GM21367 (cell line): ENCODE results near the gene LRRC74B.

ENCODE experiments used
- ATAC-seq: cut with Tn5 transposase; IDR thresholded peaks from one replicate; pipeline ENCODE4 v1.9.1; 2021; ENCODE audit not compliant: unreplicated experiment

Gene LRRC74B

DNA sequence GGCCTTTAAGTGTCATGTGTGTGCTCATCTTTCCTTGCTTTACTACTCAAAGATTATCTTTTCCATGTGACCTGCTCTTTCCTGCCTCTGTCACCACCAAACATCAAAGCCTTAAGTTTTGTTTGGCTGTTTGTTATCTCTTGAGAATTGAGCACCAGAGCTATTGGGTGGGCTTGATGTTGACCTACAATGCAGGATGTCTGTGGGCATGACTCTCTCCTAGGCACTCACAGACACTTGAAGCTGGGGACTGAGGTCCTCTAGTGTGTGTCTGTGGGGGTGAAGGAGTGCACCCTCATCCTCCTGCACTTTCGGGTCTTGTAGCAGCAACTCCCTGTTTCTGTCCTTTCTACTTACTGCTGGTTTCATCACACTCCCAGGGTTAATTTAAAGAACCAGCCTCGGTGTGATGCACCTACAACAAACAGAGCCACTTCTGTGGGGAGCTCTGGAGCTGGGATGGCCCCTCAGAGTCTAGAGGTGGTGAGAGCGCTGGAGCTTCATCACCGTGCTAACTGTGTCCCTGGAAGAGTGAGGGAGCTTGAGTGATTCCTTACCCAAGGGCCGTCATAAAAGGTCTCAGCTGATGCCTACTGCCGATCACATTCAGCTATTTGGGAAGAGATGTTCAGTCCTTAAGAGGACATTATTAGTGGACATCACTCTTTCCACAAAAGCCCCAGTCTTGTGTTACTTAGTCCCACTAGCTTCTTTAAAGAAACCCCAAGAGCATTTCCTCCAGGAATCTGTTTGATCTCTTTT is 56.3 kb downstream of the LRRC74B start:
- ATAC-seq, result no peak

DNA sequence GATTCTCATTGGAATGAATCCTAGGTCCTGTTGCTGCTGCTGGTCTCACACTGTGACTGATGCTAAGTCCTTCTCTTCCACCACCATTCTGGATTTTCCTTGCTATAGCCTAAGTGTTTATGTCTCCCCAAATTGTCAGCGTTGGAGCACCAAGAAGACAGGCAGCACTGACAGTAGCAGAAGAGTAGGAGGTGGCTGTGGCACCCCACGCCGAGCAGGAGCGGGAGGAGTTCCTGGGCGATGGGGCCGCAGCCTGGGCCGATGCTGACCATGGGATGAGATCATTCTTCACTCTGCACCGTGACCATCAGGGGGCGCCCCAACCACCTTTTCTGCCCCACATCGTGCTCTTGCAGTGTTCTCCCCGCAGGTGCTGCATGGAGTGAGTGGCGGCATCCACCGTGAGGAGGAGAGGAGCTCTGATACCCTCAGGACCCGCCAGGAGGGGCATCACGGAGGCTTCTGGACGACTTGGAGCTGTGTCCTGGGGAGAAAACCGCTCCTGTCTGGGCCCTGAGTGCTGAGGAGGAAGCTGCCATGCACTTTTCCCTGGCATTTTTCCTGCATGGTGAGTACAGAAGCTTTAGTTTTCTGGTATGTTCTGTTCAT is 57.0 kb downstream of the LRRC74B start:
- ATAC-seq, result no peak

DNA sequence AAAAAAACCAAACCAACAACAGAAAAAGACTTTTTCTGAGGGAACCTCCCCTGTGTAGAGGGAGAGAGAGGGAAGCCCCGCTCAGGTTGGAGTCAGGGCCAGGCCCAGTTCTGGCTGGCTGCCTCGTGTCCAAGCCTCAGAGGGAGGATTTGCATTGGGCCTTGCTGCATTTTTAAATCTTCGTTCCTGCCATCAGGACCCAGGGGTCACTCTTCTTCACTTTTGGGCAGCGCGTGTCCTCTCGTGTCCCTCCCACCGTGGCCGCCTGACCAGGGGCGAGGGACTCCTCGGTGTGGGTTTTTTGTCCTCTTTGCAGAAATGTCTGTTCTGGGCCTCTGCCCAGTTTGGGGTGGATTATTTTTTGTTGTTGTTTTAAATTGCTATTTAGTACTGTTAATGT is 57.9 kb downstream of the LRRC74B start:
- no peak for ATAC-seq

DNA sequence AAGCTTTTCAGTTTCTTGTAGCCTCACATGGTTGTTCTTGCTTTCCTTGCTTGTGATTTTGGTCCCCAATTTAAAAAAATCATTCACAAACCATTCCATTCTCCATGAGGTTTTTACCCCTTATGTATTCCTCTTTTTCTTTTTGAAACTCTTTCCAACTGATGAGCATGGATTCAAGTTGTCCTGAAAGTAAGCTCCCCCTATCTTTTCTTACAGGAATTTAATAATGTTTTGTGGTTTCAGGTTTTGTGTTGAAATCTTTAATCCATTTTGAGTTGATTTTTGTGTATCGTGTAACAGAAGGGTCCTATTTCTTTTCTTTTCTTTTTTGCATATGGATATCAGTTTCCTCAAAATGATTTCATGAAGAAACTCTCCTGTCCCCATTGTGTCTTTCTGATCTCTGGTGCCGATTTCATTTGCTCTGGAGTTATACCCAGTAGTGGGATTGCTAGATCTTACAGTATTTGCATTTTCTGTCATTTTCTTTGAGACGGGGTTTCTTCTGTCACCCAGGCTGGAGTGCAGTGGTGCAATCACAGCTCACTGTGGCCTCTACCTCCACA is 58.5 kb downstream of the LRRC74B start:
- no peak for ATAC-seq

DNA sequence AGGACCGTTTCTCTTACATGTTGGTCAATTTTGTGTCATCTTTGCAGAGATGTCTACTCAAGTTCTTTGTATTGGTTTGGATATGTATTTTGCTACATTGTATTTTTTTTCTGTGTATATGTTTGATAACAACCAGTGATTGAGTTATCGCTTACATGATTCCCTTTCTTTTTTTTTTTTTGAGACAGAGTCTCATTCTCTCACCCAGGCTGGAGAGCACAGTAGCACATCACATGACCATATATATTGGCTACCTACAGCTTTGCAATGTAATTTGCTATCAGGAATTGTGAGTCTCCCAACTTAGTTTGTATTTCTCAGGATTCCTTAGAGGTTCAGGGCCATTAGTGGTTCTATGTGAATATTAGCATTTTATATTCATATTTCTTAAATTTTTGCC is 59.5 kb downstream of the LRRC74B start:
- ATAC-seq, result no peak

DNA sequence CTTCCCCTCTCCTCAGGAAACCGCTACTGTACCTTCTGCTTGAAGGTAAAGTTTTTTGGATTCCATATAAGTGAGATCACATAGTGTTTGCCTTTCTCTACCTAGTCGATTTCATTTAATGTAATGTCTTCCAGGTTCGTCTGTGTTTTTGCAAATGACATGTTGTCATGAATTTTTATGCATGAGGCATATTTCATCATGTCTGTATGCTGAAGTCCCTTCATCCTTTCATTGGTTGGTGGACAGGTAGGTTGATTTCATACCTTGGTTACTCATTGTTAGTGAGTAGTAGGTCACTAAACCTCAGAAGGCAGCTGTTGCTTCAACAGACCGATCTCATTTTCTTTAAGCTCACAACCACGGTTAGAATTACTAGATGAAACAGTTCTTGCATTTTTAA is 60.3 kb downstream of the LRRC74B start:
- no peak for ATAC-seq

DNA sequence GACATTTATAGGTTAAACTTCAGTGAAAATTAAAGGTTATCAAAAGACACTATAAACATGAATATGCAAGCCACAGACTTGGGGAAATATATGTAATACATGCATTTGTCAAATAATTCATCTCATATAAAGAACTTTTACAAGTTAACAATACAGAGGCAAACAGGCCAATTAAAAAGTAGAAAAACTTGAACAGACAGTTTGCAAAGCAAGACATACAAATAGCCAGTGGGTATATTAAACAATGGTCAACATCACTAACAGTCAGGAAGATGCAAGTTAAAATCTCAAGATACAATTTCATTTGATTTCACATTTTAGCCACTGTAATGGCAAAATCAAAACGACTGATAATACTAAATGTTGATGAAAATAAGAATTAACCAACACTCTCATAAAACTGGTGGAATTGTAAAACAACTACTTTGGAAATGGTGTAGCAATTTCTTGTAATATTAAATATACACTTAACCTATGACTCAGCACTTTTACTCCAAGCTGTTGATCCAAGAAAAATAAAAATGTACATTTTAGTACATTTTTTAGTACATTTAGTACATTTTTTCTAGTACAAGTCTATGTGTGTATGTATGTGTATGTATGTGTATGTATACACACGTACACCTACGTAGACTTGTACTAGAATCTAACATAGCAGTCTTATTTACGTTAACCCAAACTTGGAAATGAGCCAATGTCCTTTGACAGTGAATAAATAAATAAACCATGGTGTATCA is 62.8 kb downstream of the LRRC74B start:
- ATAC-seq, result no peak
